ENCODE results near the gene PJA2. TPM values are rescaled to one million over a fixed set of nuclear protein-coding genes. Genes with fewer than 3 reads are reported as not detected.

The PJA2 gene
- total and polyA plus RNA-seq, 2 of the 8 experiments (the other 6 are each of a cell fraction or from before 2014, with no cell fraction given): 15.3 to 47.7 TPM

DNA sequence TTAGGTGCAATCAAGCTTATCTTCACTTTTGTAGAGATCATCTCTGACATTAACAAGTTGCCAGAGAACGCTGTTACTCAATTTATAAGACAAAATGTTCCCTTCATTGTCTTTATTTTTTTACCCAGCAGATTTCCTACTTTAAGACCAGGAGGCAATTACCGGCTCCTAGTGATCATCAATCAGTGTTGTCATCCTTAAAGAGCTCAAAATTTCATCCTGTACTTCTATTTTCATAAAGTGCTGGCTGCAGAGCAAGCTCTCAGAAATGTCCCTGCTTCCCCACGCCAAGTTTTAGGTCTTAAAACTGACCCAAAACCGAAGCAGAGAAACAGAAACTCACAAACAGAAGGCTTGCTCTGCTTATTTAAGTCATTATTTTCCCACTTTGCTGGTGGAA, 82.9 kb downstream of the PJA2 start:
- FAIRE-seq: no peak
- ChIA-PET POLR2A (ENCODE audit: partially characterized antibody) (no interaction called here), CTCF (ENCODE audit: partially characterized antibody) (interaction anchor here (1.7 kb wide), 1 partner anchor 25 kb away, joined by 5 read pairs; no protein-coding TSS in a partner anchor)
- H3K79me1 ChIP-seq (ENCODE audit: low read depth, low read length): no peaks in the 10 kb centered on the region
- H3K18ac ChIP-seq (ENCODE audit: extremely low read depth, low read length): no peak overlapping the region
- H4K91ac ChIP-seq (replicated peaks; ENCODE audit: insufficient read length, low read length): no peak overlapping the region
- H2BK12ac ChIP-seq (ENCODE audit: low read depth, low read length): no peak overlapping the region
- no peak overlapping the region for H2BK15ac ChIP-seq (ENCODE audit: low read length)
- H3K56ac ChIP-seq (replicated peaks; ENCODE audit: insufficient read length, low read depth, low read length): no peak overlapping the region
- no peak overlapping the region for H3K23ac ChIP-seq (ENCODE audit: insufficient read length)
- H3K27me3 ChIP-seq (replicated peaks in 1 of 4; ENCODE audit: control insufficient read depth in 3 of 4, extremely low read depth in 1 of 4, insufficient read depth in 3 of 4, low read length in 3 of 4): peaks cover 0 to 1% (median 0%) of the 10 kb centered on the region in 4 experiments; a peak in 1 of 7 replicates
- H3K9me3 ChIP-seq (ENCODE audit: insufficient read depth in 2 of 2, low read depth in 1 of 2, low read length in 1 of 2): no peaks in the 10 kb centered on the region
- no peaks in the 10 kb centered on the region for H3K79me2 ChIP-seq (ENCODE audit: control insufficient read depth in 1 of 2, insufficient read depth in 2 of 2, low read length in 2 of 2)
- no peaks in the 10 kb centered on the region for H4K20me1 ChIP-seq (replicated peaks in 1 of 2; ENCODE audit: control insufficient read depth in 1 of 2, insufficient read depth in 2 of 2, low read length in 2 of 2)
- 87% methylated on average over 4 of the region's 4 CpGs; no CpG with 5 or more reads in 1 of the 2 experiments for WGBS, 2 experiments (ENCODE audit: extremely low coverage in 1 of 2, insufficient coverage in 1 of 2, insufficient read length in 1 of 2, insufficient replicate concordance in 2 of 2, low coverage in 1 of 2, low lambda C conversion rate in 2 of 2, missing lambda C conversion rate in 1 of 2)
- H2AK5ac ChIP-seq (ENCODE audit: low read depth, low read length): no peak overlapping the region
- H4K8ac ChIP-seq (ENCODE audit: extremely low read depth, insufficient read depth, low read length): no peak overlapping the region
- H2BK120ac ChIP-seq (replicated peaks; ENCODE audit: low read depth, low read length): no peak overlapping the region
- no peak overlapping the region for H2BK5ac ChIP-seq (ENCODE audit: low read depth, low read length)
- H3K4me2 ChIP-seq (ENCODE audit: insufficient read depth in 1 of 2, low read depth in 2 of 2, low read length in 2 of 2): no peak overlapping the region
- peaks cover 0 to 2% (median 0%) of the 10 kb centered on the region in 4 experiments; a peak in 1 of 7 replicates for H3K4me1 ChIP-seq (replicated peaks in 1 of 4; ENCODE audit: control insufficient read depth in 3 of 4, insufficient read depth in 4 of 4, low read length in 3 of 4)
- no peak overlapping the region for H3K27ac ChIP-seq (ENCODE audit: low read depth, low read length)
- no peak overlapping the region for H3K9ac ChIP-seq (replicated peaks in 1 of 4; ENCODE audit: extremely low read depth in 1 of 4, low read depth in 3 of 4, low read length in 3 of 4)
- H3K23me2 ChIP-seq (ENCODE audit: low read depth, low read length): no peaks in the 10 kb centered on the region
- no peak for DNase-seq (ENCODE audit: low read depth in 1 of 2, low spot score in 2 of 2)
- no peak overlapping the region for H2AFZ ChIP-seq (ENCODE audit: low read length)
- no peak overlapping the region for H3K4ac ChIP-seq (replicated peaks; ENCODE audit: insufficient read length, low read depth, low read length)
- H3K14ac ChIP-seq (ENCODE audit: insufficient read length): no peak overlapping the region
- no peak overlapping the region for H4K5ac ChIP-seq (ENCODE audit: insufficient read length, low read depth, low read length)
- no peaks in the 10 kb centered on the region for H3K36me3 ChIP-seq (ENCODE audit: control insufficient read depth in 2 of 4, insufficient read depth in 4 of 4, low read length in 3 of 4)
- H3K4me3 ChIP-seq (ENCODE audit: extremely low read depth in 1 of 4, insufficient read depth in 2 of 4, low read depth in 3 of 4, low read length in 4 of 4): no peak overlapping the region
- no peak overlapping the region for H2BK20ac ChIP-seq (ENCODE audit: low read length)
- TF ChIP-seq CTBP2 (IDR thresholded peaks at IDR 0.05; ENCODE audit: borderline replicate concordance, insufficient read depth, insufficient read length, low read length): no peak
- TF ChIP-seq KDM5A (IDR thresholded peaks at IDR 0.05; ENCODE audit: low read length): no peak
- no peak for TF ChIP-seq TAF1 (IDR thresholded peaks at IDR 0.05; ENCODE audit: low read depth, low read length)
- TF ChIP-seq, protein P1, sequence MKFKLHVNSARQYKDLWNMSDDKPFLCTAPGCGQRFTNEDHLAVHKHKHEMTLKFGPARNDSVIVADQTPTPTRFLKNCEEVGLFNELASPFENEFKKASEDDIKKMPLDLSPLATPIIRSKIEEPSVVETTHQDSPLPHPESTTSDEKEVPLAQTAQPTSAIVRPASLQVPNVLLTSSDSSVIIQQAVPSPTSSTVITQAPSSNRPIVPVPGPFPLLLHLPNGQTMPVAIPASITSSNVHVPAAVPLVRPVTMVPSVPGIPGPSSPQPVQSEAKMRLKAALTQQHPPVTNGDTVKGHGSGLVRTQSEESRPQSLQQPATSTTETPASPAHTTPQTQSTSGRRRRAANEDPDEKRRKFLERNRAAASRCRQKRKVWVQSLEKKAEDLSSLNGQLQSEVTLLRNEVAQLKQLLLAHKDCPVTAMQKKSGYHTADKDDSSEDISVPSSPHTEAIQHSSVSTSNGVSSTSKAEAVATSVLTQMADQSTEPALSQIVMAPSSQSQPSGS (IDR thresholded peaks at IDR 0.05; ENCODE audit: low read length): no peak
- no peak for TF ChIP-seq SP4 (IDR thresholded peaks at IDR 0.05; ENCODE audit: low read length)
- no peak for TF ChIP-seq JUN (IDR thresholded peaks at IDR 0.05; ENCODE audit: low read depth, low read length)
- no peak for TF ChIP-seq TBP (IDR thresholded peaks at IDR 0.05; ENCODE audit: low read depth, low read length)
- TF ChIP-seq POLR2AphosphoS5 (IDR thresholded peaks at IDR 0.05; ENCODE audit: low read depth, low read length): no peak
- no peak for TF ChIP-seq KDM4A (IDR thresholded peaks at IDR 0.05; ENCODE audit: low read depth, low read length, severe bottlenecking)

Measured in H1 (cell line).